GM18517 (cell line): ENCODE measurements around the gene PTEN.

Source experiments
- ATAC-seq: cut with Tn5 transposase; IDR thresholded peaks from one replicate; pipeline ENCODE4 v1.9.1; 2021; ENCODE audit warnings: mild to moderate bottlenecking, moderate library complexity; ENCODE audit not compliant: unreplicated experiment

The PTEN gene

GRCh38 chr10:87915989-87916388 is 52.6 kb downstream of the PTEN start:
- no peak for ATAC-seq

GRCh38 chr10:87916515-87916914 is 53.1 kb downstream of the PTEN start:
- no peak for ATAC-seq

GRCh38 chr10:87918254-87918859 is 54.9 kb downstream of the PTEN start:
- no peak for ATAC-seq

GRCh38 chr10:87920538-87920937 is 57.1 kb downstream of the PTEN start:
- no peak for ATAC-seq

GRCh38 chr10:87921931-87922688 is 58.7 kb downstream of the PTEN start:
- ATAC-seq = no peak

GRCh38 chr10:87923233-87923632 is 59.8 kb downstream of the PTEN start:
- ATAC-seq = no peak

GRCh38 chr10:87925570-87925969 is 62.1 kb downstream of the PTEN start:
- no peak for ATAC-seq

- no peak for ATAC-seq
Measured at GRCh38 chr10:87927091-87927490, 63.7 kb downstream of the PTEN start.

GRCh38 chr10:87928996-87929395 is 65.6 kb downstream of the PTEN start:
- ATAC-seq = no peak

- no peak for ATAC-seq
Measured at GRCh38 chr10:87930141-87930540, 66.7 kb downstream of the PTEN start.

GRCh38 chr10:87930934-87931835 is 67.8 kb downstream of the PTEN start:
- ATAC-seq = no peak

GRCh38 chr10:87931836-87932230 is 68.4 kb downstream of the PTEN start:
- ATAC-seq = no peak

- no peak for ATAC-seq
Measured at GRCh38 chr10:87935290-87936141, 72.1 kb downstream of the PTEN start.

- no peak for ATAC-seq
Measured at GRCh38 chr10:87940210-87940609, 76.8 kb downstream of the PTEN start.

GRCh38 chr10:87942884-87943527 is 79.6 kb downstream of the PTEN start:
- no peak for ATAC-seq

GRCh38 chr10:87945984-87946383 is 82.6 kb downstream of the PTEN start:
- ATAC-seq = no peak

- no peak for ATAC-seq
Measured at GRCh38 chr10:87952612-87953011, 89.2 kb downstream of the PTEN start.

GRCh38 chr10:87956055-87956454 is 92.6 kb downstream of the PTEN start:
- ATAC-seq = no peak

- ATAC-seq = no peak
Measured at GRCh38 chr10:87957702-87958101, 94.3 kb downstream of the PTEN start.

- no peak for ATAC-seq
Measured at GRCh38 chr10:87960230-87960629, 96.8 kb downstream of the PTEN start.
